ENCODE results near the gene AXIN2.

Gene AXIN2

DNA sequence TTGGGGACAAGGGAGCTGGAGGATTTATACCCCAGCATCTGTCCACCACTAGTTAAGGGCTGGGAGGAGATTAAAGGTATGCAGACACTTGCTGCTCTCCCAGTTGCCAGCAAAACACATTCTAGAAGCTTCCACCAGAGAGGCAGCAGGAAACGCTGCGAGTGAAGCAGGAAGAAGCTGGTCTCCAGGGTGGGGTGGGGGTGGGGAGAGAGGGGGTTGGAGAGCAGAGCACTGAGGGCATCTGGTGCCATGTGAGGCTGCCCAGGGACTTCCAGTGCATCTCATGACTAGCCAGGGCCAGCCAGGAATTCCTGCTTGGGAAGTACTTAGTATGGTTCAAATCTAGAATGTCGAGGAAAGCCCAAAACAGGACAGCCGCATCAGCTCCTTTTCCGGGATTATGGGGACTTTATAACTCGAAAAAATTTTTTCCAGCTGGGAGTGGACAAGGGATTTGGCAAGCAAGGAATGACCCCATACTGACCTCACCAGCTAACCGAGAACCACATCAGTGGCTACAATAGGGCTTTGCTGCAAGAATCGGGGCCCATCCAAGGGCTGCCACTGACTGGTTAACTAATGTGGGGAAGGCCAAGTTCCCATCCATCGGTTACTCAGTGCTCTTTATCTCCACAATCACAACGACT, 26.2 kb upstream of the AXIN2 start:
- Histone ChIP-seq H3K4me1 (ENCODE audit: control insufficient read depth in 1 of 2, insufficient read depth in 1 of 2, low read depth in 1 of 2, low read length in 1 of 2) (no peaks in the 10 kb centered on the region), H3K27ac (no peak overlapping the region), H3K9me3 (no peaks in the 10 kb centered on the region), H3K36me3 (no peaks in the 10 kb centered on the region), H3K4me3 (ENCODE audit: low read depth in 1 of 2, low read length in 1 of 2) (no peak overlapping the region), H3K27me3 (peaks cover 5% of the 10 kb centered on the region)
- no peak for TF ChIP-seq CTCF (IDR thresholded peaks at IDR 0.05)

GRCh38 chr17:65586899-65587298, 25.5 kb upstream of the AXIN2 start:
- no peak overlapping the region for H3K4me3 ChIP-seq (ENCODE audit: low read depth in 1 of 2, low read length in 1 of 2)
- H3K27me3 ChIP-seq = no peaks in the 10 kb centered on the region
- no peaks in the 10 kb centered on the region for H3K36me3 ChIP-seq
- H3K9me3 ChIP-seq = no peaks in the 10 kb centered on the region
- TF ChIP-seq CTCF (IDR thresholded peaks at IDR 0.05) = no peak
- no peaks in the 10 kb centered on the region for H3K4me1 ChIP-seq (ENCODE audit: control insufficient read depth in 1 of 2, insufficient read depth in 1 of 2, low read depth in 1 of 2, low read length in 1 of 2)
- no peak overlapping the region for H3K27ac ChIP-seq

DNA sequence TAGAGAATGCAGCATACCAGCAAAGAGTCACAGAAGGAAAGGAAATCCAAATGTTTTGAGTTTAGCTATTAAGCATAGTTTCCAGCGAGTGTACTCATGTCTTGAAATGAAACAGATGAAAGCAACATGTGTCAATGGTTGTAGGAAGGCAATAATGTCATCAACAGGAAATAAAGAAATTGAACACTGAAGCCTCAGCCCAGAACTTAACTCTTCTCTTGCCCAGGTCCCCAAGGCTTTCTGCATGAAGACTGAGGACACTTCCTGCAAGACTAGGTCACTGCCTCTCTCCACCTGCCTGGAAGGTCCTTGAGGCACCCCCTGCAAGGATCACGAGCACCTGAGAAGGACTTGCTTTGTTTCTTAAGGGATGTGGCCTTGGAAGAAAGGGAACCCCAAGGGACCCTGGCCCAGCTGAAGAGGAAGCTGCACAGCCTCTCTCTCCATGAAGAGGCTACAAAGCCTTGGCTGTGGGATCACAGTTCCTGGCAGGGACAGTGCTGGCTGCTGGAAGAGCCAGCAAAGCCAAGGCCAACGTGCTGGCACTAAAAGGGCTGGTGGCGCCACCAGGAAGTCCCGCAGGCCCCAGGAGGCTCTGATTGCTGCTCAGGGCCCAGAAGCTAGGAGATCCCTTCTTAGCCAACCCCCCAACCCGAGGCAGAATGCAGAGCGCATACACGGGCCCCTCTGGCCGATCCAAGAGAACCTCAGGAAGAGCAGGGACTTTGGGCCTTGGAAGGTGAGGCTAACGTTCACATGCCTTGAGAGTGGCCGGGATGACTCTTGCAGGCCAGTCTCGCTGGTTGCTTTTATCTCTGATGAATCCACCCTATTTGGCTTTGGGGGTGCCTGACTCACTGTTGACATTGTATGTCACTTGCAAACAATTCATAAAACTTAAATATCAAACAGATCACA, 23.4 kb upstream of the AXIN2 start:
- TF ChIP-seq CTCF (IDR thresholded peaks at IDR 0.05) = no peak
- Histone ChIP-seq H3K27me3 (no peaks in the 10 kb centered on the region), H3K4me3 (ENCODE audit: low read depth in 1 of 2, low read length in 1 of 2) (no peak overlapping the region), H3K4me1 (ENCODE audit: control insufficient read depth in 1 of 2, insufficient read depth in 1 of 2, low read depth in 1 of 2, low read length in 1 of 2) (no peaks in the 10 kb centered on the region), H3K9me3 (no peaks in the 10 kb centered on the region), H3K36me3 (no peaks in the 10 kb centered on the region), H3K27ac (no peak overlapping the region)

GRCh38 chr17:65583921-65584603, 22.6 kb upstream of the AXIN2 start:
- H3K4me3 ChIP-seq (ENCODE audit: low read depth in 1 of 2, low read length in 1 of 2) = no peak overlapping the region
- H3K27me3 ChIP-seq = no peaks in the 10 kb centered on the region
- H3K27ac ChIP-seq = no peak overlapping the region
- no peak for TF ChIP-seq CTCF (IDR thresholded peaks at IDR 0.05)
- no peaks in the 10 kb centered on the region for H3K36me3 ChIP-seq
- H3K9me3 ChIP-seq = no peaks in the 10 kb centered on the region
- no peaks in the 10 kb centered on the region for H3K4me1 ChIP-seq (ENCODE audit: control insufficient read depth in 1 of 2, insufficient read depth in 1 of 2, low read depth in 1 of 2, low read length in 1 of 2)

DNA sequence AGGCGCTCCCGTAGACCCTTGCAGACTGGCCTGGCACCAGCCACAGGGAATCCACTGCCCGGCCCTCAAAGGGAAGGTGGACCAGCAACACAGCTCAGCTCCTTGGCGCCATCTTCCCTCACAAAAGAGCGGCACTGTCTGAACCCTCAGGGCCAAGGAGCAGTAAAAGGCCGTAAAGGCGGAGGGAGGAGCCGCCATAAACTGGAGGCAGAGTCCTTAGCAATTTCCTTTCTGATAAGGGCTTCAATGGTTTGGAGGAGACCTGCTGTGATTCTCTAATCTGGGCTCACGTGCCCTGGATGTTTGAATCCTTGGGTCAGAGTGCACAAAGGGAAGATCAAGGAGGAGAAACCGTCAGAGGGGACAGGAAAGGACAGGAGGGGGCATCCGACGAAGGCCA, 15.5 kb upstream of the AXIN2 start:
- Histone ChIP-seq H3K27me3 (peaks cover 10% of the 10 kb centered on the region), H3K36me3 (no peaks in the 10 kb centered on the region)
- no peak for TF ChIP-seq CTCF (IDR thresholded peaks at IDR 0.05)

More for the DNA sequence above, 15.5 kb upstream of the AXIN2 start:
- Histone ChIP-seq H3K9me3 (no peaks in the 10 kb centered on the region), H3K4me1 (ENCODE audit: control insufficient read depth in 1 of 2, insufficient read depth in 1 of 2, low read depth in 1 of 2, low read length in 1 of 2) (no peaks in the 10 kb centered on the region), H3K27ac (no peak overlapping the region), H3K4me3 (ENCODE audit: low read depth in 1 of 2, low read length in 1 of 2) (no peak overlapping the region)
